GM11168 (cell line): Measurements from ENCODE around the gene APOD.
"Not testable (repeated sequence)": the region's sequence is repeated elsewhere in the genome, so short reads cannot be mapped to it uniquely, and the experiment has no call there.

ENCODE experiments used
- in situ Hi-C: fragments of 300-500 bp; cut with MboI; formaldehyde crosslinking; loops from one replicate; pipeline ENCODE4 v1.12.0; 2022; ENCODE audit warnings: low sequenced_read_pairs; ENCODE audit not compliant: unreplicated experiment

Gene APOD

GRCh38 chr3:195619591-195620369 is 36.0 kb upstream of the APOD start:
- in situ Hi-C loops = loop anchor here (5.0 kb wide), 1 partner anchor 103 kb away; the partner anchor contains the start of gene MUC20

- in situ Hi-C loops = loop anchor here (5.0 kb wide), 1 partner anchor 104 kb away; the partner anchor contains the start of gene MUC20
Measured at GRCh38 chr3:195617784-195618659, 34.3 kb upstream of the APOD start.

GRCh38 chr3:195617134-195617533 is 33.4 kb upstream of the APOD start:
- in situ Hi-C loops = loop anchor here (5.0 kb wide), 1 partner anchor 105 kb away; the partner anchor contains the start of gene MUC20

- in situ Hi-C loops = loop anchor here (5.0 kb wide), 1 partner anchor 106 kb away; the partner anchor contains the start of gene MUC20
Measured at GRCh38 chr3:195616681-195617080, 32.9 kb upstream of the APOD start.

- in situ Hi-C loops = loop anchor here (5.0 kb wide), 1 partner anchor 106 kb away; the partner anchor contains the start of gene MUC20
Measured at GRCh38 chr3:195615952-195616537, 32.3 kb upstream of the APOD start.

- in situ Hi-C loops = loop anchor here (5.0 kb wide), 1 partner anchor 107 kb away; the partner anchor contains the start of gene MUC20
Measured at GRCh38 chr3:195614672-195615504, 31.1 kb upstream of the APOD start.

GRCh38 chr3:195613468-195614069 is 29.8 kb upstream of the APOD start:
- in situ Hi-C loops = no loop called here

- in situ Hi-C loops = no loop called here
Measured at GRCh38 chr3:195612075-195612800, 28.5 kb upstream of the APOD start.

- in situ Hi-C loops = no loop called here
Measured at GRCh38 chr3:195609229-195609628, 25.5 kb upstream of the APOD start.

GRCh38 chr3:195601785-195602184 is 18.0 kb upstream of the APOD start:
- in situ Hi-C loops = not testable (repeated sequence)

- in situ Hi-C loops = no loop called here
Measured at GRCh38 chr3:195601382-195601781, 17.6 kb upstream of the APOD start.

- in situ Hi-C loops = not testable (repeated sequence)
Measured at GRCh38 chr3:195599926-195600325, 16.2 kb upstream of the APOD start.

- in situ Hi-C loops = not testable (repeated sequence)
Measured at GRCh38 chr3:195599516-195599915, 15.8 kb upstream of the APOD start.

GRCh38 chr3:195597848-195598247 is 14.1 kb upstream of the APOD start:
- in situ Hi-C loops = no loop called here

GRCh38 chr3:195597229-195597628 is 13.5 kb upstream of the APOD start:
- in situ Hi-C loops = no loop called here

- in situ Hi-C loops = no loop called here
Measured at GRCh38 chr3:195596765-195597171, 13.0 kb upstream of the APOD start.

GRCh38 chr3:195595785-195596531 is 12.2 kb upstream of the APOD start:
- in situ Hi-C loops = no loop called here

GRCh38 chr3:195591852-195592251 is 8.1 kb upstream of the APOD start:
- in situ Hi-C loops = no loop called here
